HepG2 (cell line): ENCODE measurements around the gene LZTS2. TPM values are rescaled to one million over a fixed set of nuclear protein-coding genes. Genes with fewer than 3 reads are reported as not detected.

Source experiments
- ARID5B ChIP-seq: IDR thresholded peaks from 2 replicates; pipeline ENCODE4 v1.4.0; 2020; ENCODE audit warnings: mild to moderate bottlenecking, missing genetic modification reagents
- ATF7-NPFF ChIP-seq: sonication (generic); formaldehyde crosslinking; IDR thresholded peaks from 2 replicates; pipeline ENCODE4 v1.8.1; 2023; ENCODE audit warnings: mild to moderate bottlenecking, low read depth, missing genetic modification reagents, moderate library complexity
- BCL6 ChIP-seq: IDR thresholded peaks from 2 replicates; pipeline ENCODE4 v1.6.1; 2016; ENCODE audit warnings: missing genetic modification reagents, missing compliant biosample characterization
- GRHL1 ChIP-seq: sonication (generic); formaldehyde crosslinking; conservative IDR thresholded peaks from 2 replicates; pipeline ENCODE4 v1.8.0; 2022; ENCODE audit warnings: missing genetic modification reagents
- HMGXB4 ChIP-seq, 2 experiments: sonication (generic) in 1 of 2; formaldehyde crosslinking in 1 of 2; IDR thresholded peaks; 2 replicates each; pipeline versions ENCODE4 v1.4.0 to v1.6.1; 2018 to 2020; ENCODE audit warnings: missing genetic modification reagents in 2 of 2, borderline replicate concordance in 1 of 2, low read depth in 1 of 2, mild to moderate bottlenecking in 1 of 2, missing biosample characterization in 1 of 2
- KDM5A ChIP-seq: fragments of 200-600 bp; sonication (generic); IDR thresholded peaks from 2 replicates; pipeline ENCODE4 v1.7.0; 2018; ENCODE audit warnings: antibody characterized with exemption, mild to moderate bottlenecking, low read length, borderline replicate concordance
- KMT2A ChIP-seq: sonication (generic); formaldehyde crosslinking; IDR thresholded peaks from 2 replicates; pipeline ENCODE4 v1.4.0; 2020; ENCODE audit warnings: missing genetic modification reagents
- LCORL ChIP-seq, 2 experiments: fragments of 450-650 bp in 1 of 2; sonication (generic) in 1 of 2; formaldehyde crosslinking in 1 of 2; IDR thresholded peaks; 2 replicates each; pipeline versions ENCODE4 v1.5.0 to v1.6.1; 2017 to 2020; ENCODE audit warnings: antibody characterized with exemption in 1 of 2, missing genetic modification reagents in 1 of 2
- MBD4 ChIP-seq: IDR thresholded peaks from 2 replicates; pipeline ENCODE4 v1.6.1; 2012; ENCODE audit warnings: low read length, inconsistent platforms, borderline replicate concordance
- PRMT3 ChIP-seq: sonication (generic); formaldehyde crosslinking; IDR thresholded peaks from 2 replicates; pipeline ENCODE4 v1.8.1; 2022; ENCODE audit warnings: low read depth, mild to moderate bottlenecking, moderate library complexity, missing genetic modification reagents, borderline replicate concordance
- THAP8 ChIP-seq: sonication (generic); formaldehyde crosslinking; IDR thresholded peaks from 2 replicates; pipeline ENCODE4 v1.5.1; 2020; ENCODE audit warnings: missing genetic modification reagents, mild to moderate bottlenecking, borderline replicate concordance
- ZFP37 ChIP-seq: sonication (generic); formaldehyde crosslinking; IDR thresholded peaks from 2 replicates; pipeline ENCODE4 v1.4.0; 2020; ENCODE audit warnings: missing genetic modification reagents, borderline replicate concordance
- ZMYM4 ChIP-seq: sonication (generic); formaldehyde crosslinking; IDR thresholded peaks from 2 replicates; pipeline ENCODE4 v1.8.1; 2023; ENCODE audit warnings: mild to moderate bottlenecking, missing genetic modification reagents
- ZNF275 ChIP-seq: sonication (generic); formaldehyde crosslinking; IDR thresholded peaks from 2 replicates; pipeline ENCODE4 v1.8.0; 2022; ENCODE audit warnings: missing genetic modification reagents, mild to moderate bottlenecking, inconsistent platforms, borderline replicate concordance
- ZNF446 ChIP-seq: sonication (generic); formaldehyde crosslinking; IDR thresholded peaks from 2 replicates; pipeline ENCODE4 v1.5.0; 2020; ENCODE audit warnings: mild to moderate bottlenecking, missing genetic modification reagents
- ZNF552 ChIP-seq: sonication (generic); formaldehyde crosslinking; IDR thresholded peaks from 2 replicates; pipeline ENCODE4 v1.9.0; 2022; ENCODE audit warnings: missing genetic modification reagents, mild to moderate bottlenecking, borderline replicate concordance
- ZNF652 ChIP-seq: IDR thresholded peaks from 2 replicates; pipeline ENCODE4 v1.6.1; 2016; ENCODE audit warnings: low read depth, borderline replicate concordance
- ZNF775 ChIP-seq: sonication (generic); formaldehyde crosslinking; IDR thresholded peaks from 2 replicates; pipeline ENCODE4 v1.4.0; 2020; ENCODE audit warnings: missing genetic modification reagents, mild to moderate bottlenecking, moderate library complexity, borderline replicate concordance
- polyA plus RNA-seq, 8 experiments: library from polyadenylated mRNA; depleted of rRNA in 3 of 8; stranded (reverse) in 7 of 8; unstranded in 1 of 8; fragments of >200 nt; fragmentation: Illumina TruSeq in 4 of 8; extraction: Trizol in 4 of 8; gene quantifications; 2 replicates each; pipeline versions ENCODE4 v1.2.1 to v1.2.3, GENCODE V29; 2011 to 2016; ENCODE audit warnings: low read depth in 4 of 8, missing spikeins in 1 of 8, mixed read lengths in 1 of 8; ENCODE audit not compliant: insufficient read depth in 1 of 8
- total RNA-seq, 5 experiments: library from RNA; depleted of rRNA; stranded (reverse); fragments of >200 nt; fragmentation: Illumina TruSeq; extraction: Trizol; gene quantifications; 2 replicates each; pipeline ENCODE4 v1.2.3, GENCODE V29; 2016; ENCODE audit warnings: low read depth in 1 of 5

The LZTS2 gene
- total and polyA plus RNA-seq, 2 of the 13 experiments (the other 11 are each of a cell fraction or from before 2014, with no cell fraction given), result 43.6 to 65.6 TPM

- TF ChIP-seq ARID5B (no peak), MBD4 (no peak), GRHL1 (CRISPR knock-in tag) (no peak), ATF7-NPFF (CRISPR knock-in tag) (no peak), HMGXB4 (CRISPR knock-in tag; IDR thresholded peaks at IDR 0.05; ENCODE audit: borderline replicate concordance in 1 of 2, low read depth in 1 of 2) (peak in 1 of 2 experiments; percentile 35; a peak in 1 of 4 replicates), THAP8 (CRISPR knock-in tag) (no peak), ZMYM4 (CRISPR knock-in tag) (no peak), ZFP37 (CRISPR knock-in tag) (no peak; the same call in 1 of the 2 replicates), KMT2A (CRISPR knock-in tag) (no peak), ZNF446 (CRISPR knock-in tag) (no peak), ZNF275 (CRISPR knock-in tag) (peak; percentile 32; the same call in 1 of the 2 replicates), ZNF652 (CRISPR knock-in tag) (no peak), KDM5A (no peak), ZNF775 (CRISPR knock-in tag) (no peak), BCL6 (no peak), LCORL (IDR thresholded peaks at IDR 0.05) (no peak), LCORL (CRISPR knock-in tag; IDR thresholded peaks at IDR 0.05) (no peak), PRMT3 (0 out of 2 replicates have a peak, but pooled peaks have one; percentile 33), ZNF552 (CRISPR knock-in tag) (no peak)
Observed at GRCh38 chr10:101011517-101012423, 12.2 kb downstream of the LZTS2 start (continued).
